Activated CD4-positive, alpha-beta T cell treated with anti-CD3 and anti-CD28 coated beads, Interleukin-2, amount 10 ng/mL, durations not matched to agents 24 days and 14 days (primary cell): ENCODE measurements around the gene TTLL11. TPM values are rescaled to one million over a fixed set of nuclear protein-coding genes. Genes with fewer than 3 reads are reported as not detected.
"Not testable (repeated sequence)": the region's sequence is repeated elsewhere in the genome, so short reads cannot be mapped to it uniquely, and the experiment has no call there.

Source experiments
- DNase-seq: peaks from one replicate; pipeline ENCODE4 v3.0.0; 2022
- H3K27ac Mint-ChIP-seq: one replicate; pipeline ENCODE4 v1.8.0; 2022; ENCODE audit warnings: mild to moderate bottlenecking, mixed read lengths
- H3K27me3 Mint-ChIP-seq: one replicate; pipeline ENCODE4 v1.8.0; 2022; ENCODE audit warnings: mixed read lengths
- H3K36me3 Mint-ChIP-seq: one replicate; pipeline ENCODE4 v1.8.0; 2022; ENCODE audit warnings: low read depth, mild to moderate bottlenecking, mixed read lengths
- H3K4me1 Mint-ChIP-seq: one replicate; pipeline ENCODE4 v1.8.0; 2021; ENCODE audit warnings: mixed read lengths
- H3K4me3 Mint-ChIP-seq: one replicate; pipeline ENCODE4 v1.8.0; 2022; ENCODE audit warnings: mild to moderate bottlenecking, moderate library complexity, mixed read lengths
- H3K9me3 Mint-ChIP-seq: one replicate; pipeline ENCODE4 v1.8.0; 2021; ENCODE audit warnings: mixed read lengths
- intact Hi-C: fragments of 100-400 bp; cut with micrococcal nuclease; formaldehyde crosslinking; loops from one replicate; pipeline ENCODE4 v1.15.1; 2023
- total RNA-seq: library from RNA; stranded (reverse); gene quantifications from 2 replicates; pipeline ENCODE4 v1.2.3, GENCODE V29; 2022

The TTLL11 gene
- total RNA-seq, 1 donor from 2014 or later: 2.4 TPM

- no peak overlapping the region for H3K27ac Mint-ChIP-seq
- no peak for DNase-seq
- H3K27me3 Mint-ChIP-seq: no peaks in the 10 kb centered on the region
- H3K36me3 Mint-ChIP-seq: no peaks in the 10 kb centered on the region
- no peaks in the 10 kb centered on the region for H3K4me1 Mint-ChIP-seq
- H3K9me3 Mint-ChIP-seq: no peaks in the 10 kb centered on the region
- intact Hi-C loops: loop anchor here (10.0 kb wide), 1 partner anchor 58 kb away; no protein-coding TSS in a partner anchor
- no peak overlapping the region for H3K4me3 Mint-ChIP-seq
Measured at GRCh38 chr9:121996783-121997182, 96.3 kb downstream of the TTLL11 start.

- no peaks in the 10 kb centered on the region for H3K9me3 Mint-ChIP-seq
- no peak overlapping the region for H3K4me3 Mint-ChIP-seq
- H3K36me3 Mint-ChIP-seq: no peaks in the 10 kb centered on the region
Measured at GRCh38 chr9:121995997-121996396, 97.1 kb downstream of the TTLL11 start.

GRCh38 chr9:121992571-121993212 lies 100.4 kb downstream of the TTLL11 start:
- Mint-ChIP-seq H3K27ac (no peak overlapping the region), H3K27me3 (no peaks in the 10 kb centered on the region), H3K36me3 (no peaks in the 10 kb centered on the region), H3K4me1 (no peaks in the 10 kb centered on the region), H3K9me3 (no peaks in the 10 kb centered on the region), H3K4me3 (no peak overlapping the region)
- DNase-seq: peak; percentile 83
- intact Hi-C loops: loop anchor here (1.0 to 10.0 kb wide), 4 partner anchors 62 to 446 kb away; no protein-coding TSS in a partner anchor

More at GRCh38 chr9:121995997-121996396, 97.1 kb downstream of the TTLL11 start:
- no peak overlapping the region for H3K27ac Mint-ChIP-seq
- no peak for DNase-seq
- H3K4me1 Mint-ChIP-seq: no peaks in the 10 kb centered on the region
- intact Hi-C loops: loop anchor here (10.0 kb wide), 1 partner anchor 59 kb away; no protein-coding TSS in a partner anchor
- no peaks in the 10 kb centered on the region for H3K27me3 Mint-ChIP-seq

GRCh38 chr9:121991307-121991661 lies 101.8 kb downstream of the TTLL11 start:
- Mint-ChIP-seq H3K36me3 (no peaks in the 10 kb centered on the region), H3K27me3 (no peaks in the 10 kb centered on the region), H3K9me3 (no peaks in the 10 kb centered on the region), H3K4me1 (no peaks in the 10 kb centered on the region), H3K27ac (no peak overlapping the region), H3K4me3 (no peak overlapping the region)
- intact Hi-C loops: loop anchor here (10.0 kb wide), 1 partner anchor 64 kb away; no protein-coding TSS in a partner anchor
- no peak for DNase-seq

GRCh38 chr9:121990600-121991306 lies 102.4 kb downstream of the TTLL11 start:
- intact Hi-C loops: loop anchor here (10.0 kb wide), 1 partner anchor 64 kb away; no protein-coding TSS in a partner anchor
- H3K9me3 Mint-ChIP-seq: no peaks in the 10 kb centered on the region
- no peaks in the 10 kb centered on the region for H3K27me3 Mint-ChIP-seq
- H3K27ac Mint-ChIP-seq: no peak overlapping the region
- H3K4me3 Mint-ChIP-seq: no peak overlapping the region
- no peaks in the 10 kb centered on the region for H3K4me1 Mint-ChIP-seq
- H3K36me3 Mint-ChIP-seq: no peaks in the 10 kb centered on the region
- no peak for DNase-seq

GRCh38 chr9:121989010-121989409 lies 104.1 kb downstream of the TTLL11 start:
- intact Hi-C loops: no loop called here
- no peaks in the 10 kb centered on the region for H3K36me3 Mint-ChIP-seq
- H3K9me3 Mint-ChIP-seq: no peaks in the 10 kb centered on the region
- no peaks in the 10 kb centered on the region for H3K4me1 Mint-ChIP-seq
- no peak overlapping the region for H3K4me3 Mint-ChIP-seq
- H3K27ac Mint-ChIP-seq: no peak overlapping the region
- H3K27me3 Mint-ChIP-seq: no peaks in the 10 kb centered on the region
- DNase-seq: no peak

GRCh38 chr9:121987314-121987713 lies 105.8 kb downstream of the TTLL11 start:
- intact Hi-C loops: no loop called here
- H3K9me3 Mint-ChIP-seq: no peaks in the 10 kb centered on the region
- DNase-seq: no peak
- H3K4me3 Mint-ChIP-seq: no peak overlapping the region
- no peaks in the 10 kb centered on the region for H3K36me3 Mint-ChIP-seq
- H3K27me3 Mint-ChIP-seq: no peaks in the 10 kb centered on the region
- H3K27ac Mint-ChIP-seq: no peak overlapping the region
- no peaks in the 10 kb centered on the region for H3K4me1 Mint-ChIP-seq

- no peak for DNase-seq
- intact Hi-C loops: no loop called here
- Mint-ChIP-seq H3K27ac (no peak overlapping the region), H3K9me3 (peaks cover 7% of the 10 kb centered on the region), H3K27me3 (peaks cover 2% of the 10 kb centered on the region), H3K36me3 (no peaks in the 10 kb centered on the region), H3K4me3 (no peak overlapping the region), H3K4me1 (no peaks in the 10 kb centered on the region)
Measured at GRCh38 chr9:121985792-121986494, 107.2 kb downstream of the TTLL11 start.

GRCh38 chr9:121984726-121985402 lies 108.2 kb downstream of the TTLL11 start:
- Mint-ChIP-seq H3K27ac (no peak overlapping the region), H3K36me3 (no peaks in the 10 kb centered on the region), H3K4me3 (no peak overlapping the region), H3K27me3 (peaks cover 2% of the 10 kb centered on the region), H3K9me3 (peaks cover 11% of the 10 kb centered on the region), H3K4me1 (no peaks in the 10 kb centered on the region)
- intact Hi-C loops: no loop called here
- DNase-seq: no peak

GRCh38 chr9:121983736-121984135 lies 109.4 kb downstream of the TTLL11 start:
- H3K36me3 Mint-ChIP-seq: no peaks in the 10 kb centered on the region
- intact Hi-C loops: no loop called here
- no peaks in the 10 kb centered on the region for H3K4me1 Mint-ChIP-seq
- DNase-seq: no peak
- no peak overlapping the region for H3K27ac Mint-ChIP-seq
- H3K27me3 Mint-ChIP-seq: peaks cover 2% of the 10 kb centered on the region
- H3K9me3 Mint-ChIP-seq: peaks cover 11% of the 10 kb centered on the region
- H3K4me3 Mint-ChIP-seq: no peak overlapping the region

GRCh38 chr9:121981118-121981883 lies 111.8 kb downstream of the TTLL11 start:
- peaks cover 11% of the 10 kb centered on the region for H3K9me3 Mint-ChIP-seq
- no peaks in the 10 kb centered on the region for H3K36me3 Mint-ChIP-seq
- H3K4me1 Mint-ChIP-seq: peaks cover under 1% of the 10 kb centered on the region
- no peak overlapping the region for H3K4me3 Mint-ChIP-seq
- no peak overlapping the region for H3K27ac Mint-ChIP-seq
- intact Hi-C loops: no loop called here
- peaks cover 2% of the 10 kb centered on the region for H3K27me3 Mint-ChIP-seq
- DNase-seq: no peak

- H3K4me3 Mint-ChIP-seq, DNase-seq, intact Hi-C loops, H3K27me3 Mint-ChIP-seq, H3K36me3 Mint-ChIP-seq, H3K27ac Mint-ChIP-seq, H3K4me1 Mint-ChIP-seq: not testable (repeated sequence)
- H3K9me3 Mint-ChIP-seq: peaks cover 11% of the 10 kb centered on the region
Measured at GRCh38 chr9:121980665-121981064, 112.4 kb downstream of the TTLL11 start.

- H3K36me3 Mint-ChIP-seq: no peaks in the 10 kb centered on the region
- peaks cover 7% of the 10 kb centered on the region for H3K4me1 Mint-ChIP-seq
- H3K4me3 Mint-ChIP-seq: no peak overlapping the region
- intact Hi-C loops: no loop called here
- no peak for DNase-seq
- H3K9me3 Mint-ChIP-seq: peaks cover 11% of the 10 kb centered on the region
- H3K27ac Mint-ChIP-seq: no peak overlapping the region
- peaks cover 2% of the 10 kb centered on the region for H3K27me3 Mint-ChIP-seq
Measured at GRCh38 chr9:121979736-121980135, 113.4 kb downstream of the TTLL11 start.
